IPS DF 19.7 (cell line): ENCODE results near the gene TSNAX.

Experiments used
- DNase-seq: peaks from one replicate; pipeline ENCODE4 v3.0.0-alpha.2; 2013; ENCODE audit warnings: low read depth, low spot score

Gene TSNAX

DNA sequence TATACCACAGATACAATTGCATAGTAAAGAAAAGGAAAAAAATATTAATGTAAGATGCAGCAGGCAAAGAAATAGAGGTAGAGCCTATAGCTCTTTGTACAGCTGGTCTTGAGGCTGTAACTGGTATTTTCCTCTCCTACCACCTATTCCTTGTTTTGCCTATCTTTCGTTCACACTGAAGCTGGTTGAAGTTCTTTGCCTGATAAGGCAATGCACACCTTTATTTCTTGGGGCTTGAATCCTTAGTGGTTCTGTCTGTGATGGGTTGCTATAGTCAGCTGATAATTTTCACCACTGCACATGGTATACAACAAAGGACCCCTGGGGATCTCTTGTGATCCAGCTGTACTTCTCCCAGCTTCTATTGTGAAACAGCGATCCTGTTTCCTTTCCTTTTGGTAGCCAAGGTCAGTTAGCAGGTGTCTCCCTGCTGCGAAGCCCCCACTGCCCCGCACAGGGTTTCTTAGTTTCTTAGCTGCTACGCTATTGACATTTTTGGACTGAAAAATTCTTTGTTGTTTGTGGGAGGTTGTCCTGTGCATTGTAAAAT lies 9.9 kb upstream of the TSNAX start:
- no peak for DNase-seq

DNA sequence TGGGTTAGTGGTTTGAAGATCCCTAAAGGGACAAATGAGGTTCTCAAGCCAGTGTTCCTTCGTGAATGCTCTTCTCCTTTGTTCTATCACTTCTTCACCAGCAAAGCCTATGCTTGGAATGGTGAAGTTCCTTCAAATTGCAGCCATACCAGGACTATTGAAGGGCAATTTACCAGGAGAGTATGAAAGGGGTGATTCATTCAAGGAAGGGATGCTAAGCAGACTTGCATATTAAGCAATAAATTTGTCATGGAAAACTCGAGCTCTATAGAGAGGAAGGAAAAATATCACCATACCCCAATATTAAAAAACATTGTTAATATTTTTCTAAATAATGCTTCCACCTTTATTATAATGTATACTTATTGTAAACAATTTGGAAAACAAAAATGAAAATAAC lies 9.3 kb upstream of the TSNAX start:
- no peak for DNase-seq

DNA sequence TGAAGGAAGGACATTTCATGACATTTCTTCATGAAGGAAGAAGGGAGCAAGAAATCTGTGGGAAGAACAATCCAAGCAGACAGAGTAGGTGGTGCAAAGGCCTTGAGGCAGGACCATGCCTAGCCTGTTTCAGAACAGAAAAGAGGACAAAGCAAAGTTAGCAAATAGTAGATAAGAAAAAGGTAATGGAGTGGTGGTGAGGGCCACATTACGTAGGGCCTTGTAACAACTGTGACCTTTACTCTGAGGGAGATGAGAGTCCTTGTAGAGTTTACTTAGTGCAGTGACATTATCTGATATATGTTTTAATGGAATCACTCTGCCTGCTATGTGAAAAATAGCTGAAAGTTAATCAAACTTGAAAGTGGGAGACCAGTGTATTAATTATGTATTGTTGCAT lies 6.4 kb upstream of the TSNAX start:
- DNase-seq, result no peak

DNA sequence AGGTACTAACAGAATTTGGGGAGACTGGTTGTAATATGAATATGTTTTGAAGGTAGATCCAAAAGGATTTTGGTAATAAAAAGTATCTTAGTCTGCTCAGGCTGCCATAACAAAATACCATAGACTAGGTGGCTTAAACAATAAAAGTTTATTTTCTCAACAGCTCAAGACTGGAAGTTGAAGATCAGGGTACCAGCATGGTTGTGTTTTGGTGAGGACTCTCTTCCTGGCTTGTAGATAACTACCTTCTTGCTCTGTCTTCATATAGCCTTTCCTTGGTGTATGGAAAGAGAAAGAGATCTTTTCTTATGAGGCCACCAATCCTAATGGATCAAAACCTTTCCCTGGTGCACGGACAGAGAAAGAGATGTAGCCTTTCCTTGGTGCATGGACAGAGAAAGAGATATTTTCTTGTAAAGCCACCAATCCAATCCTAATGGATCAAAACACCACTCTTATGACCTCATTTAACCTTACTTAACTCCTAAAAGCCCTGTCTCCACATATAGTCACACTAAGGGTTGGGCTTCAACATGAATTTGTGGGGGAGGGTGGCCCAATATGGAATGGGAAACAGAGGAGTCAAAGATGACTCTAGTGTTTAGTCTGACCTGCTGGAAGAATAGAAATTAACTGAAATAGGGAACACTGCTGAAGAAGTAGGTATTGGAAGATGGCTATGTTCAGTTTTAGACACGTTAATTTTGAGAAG lies 5.4 kb upstream of the TSNAX start:
- no peak for DNase-seq

DNA sequence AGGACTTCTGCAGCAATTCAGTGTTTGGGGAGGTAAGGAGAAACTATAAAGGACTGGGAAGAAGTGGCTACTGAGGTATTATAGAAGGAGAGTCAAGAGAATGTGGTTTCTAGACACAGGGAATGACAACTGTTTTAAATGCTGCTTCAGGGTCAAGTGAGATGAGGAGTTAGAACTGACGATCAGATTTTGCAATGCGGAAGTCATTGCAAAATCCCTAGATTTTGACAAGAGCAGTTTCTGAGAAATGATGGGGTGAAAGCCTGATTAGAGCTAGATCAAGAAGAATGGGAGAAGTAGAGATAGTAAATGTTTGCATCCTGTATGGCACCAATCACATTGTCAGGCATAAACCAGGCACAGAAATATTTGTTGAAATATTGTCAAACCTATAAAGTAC lies 4.7 kb upstream of the TSNAX start:
- no peak for DNase-seq

DNA sequence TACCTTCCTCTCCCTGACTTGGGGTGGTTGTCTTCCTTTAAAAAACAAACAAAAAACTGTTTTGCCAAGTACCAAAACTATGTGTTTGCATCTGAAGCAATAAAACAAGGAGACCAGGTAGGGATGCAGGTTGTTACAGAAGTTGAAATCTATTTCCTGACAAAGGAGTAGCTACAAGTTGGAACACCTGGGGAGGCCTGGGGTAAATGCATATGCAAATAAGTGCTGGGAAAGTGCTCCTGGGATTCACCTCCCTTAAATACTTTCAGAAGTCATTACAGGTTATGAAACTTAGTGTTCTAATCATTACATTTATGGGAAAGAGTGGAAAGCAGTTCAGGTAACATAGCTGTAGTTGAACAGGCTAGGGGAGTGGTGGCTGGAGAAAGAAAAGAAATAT lies 1.9 kb upstream of the TSNAX start:
- no peak for DNase-seq

DNA sequence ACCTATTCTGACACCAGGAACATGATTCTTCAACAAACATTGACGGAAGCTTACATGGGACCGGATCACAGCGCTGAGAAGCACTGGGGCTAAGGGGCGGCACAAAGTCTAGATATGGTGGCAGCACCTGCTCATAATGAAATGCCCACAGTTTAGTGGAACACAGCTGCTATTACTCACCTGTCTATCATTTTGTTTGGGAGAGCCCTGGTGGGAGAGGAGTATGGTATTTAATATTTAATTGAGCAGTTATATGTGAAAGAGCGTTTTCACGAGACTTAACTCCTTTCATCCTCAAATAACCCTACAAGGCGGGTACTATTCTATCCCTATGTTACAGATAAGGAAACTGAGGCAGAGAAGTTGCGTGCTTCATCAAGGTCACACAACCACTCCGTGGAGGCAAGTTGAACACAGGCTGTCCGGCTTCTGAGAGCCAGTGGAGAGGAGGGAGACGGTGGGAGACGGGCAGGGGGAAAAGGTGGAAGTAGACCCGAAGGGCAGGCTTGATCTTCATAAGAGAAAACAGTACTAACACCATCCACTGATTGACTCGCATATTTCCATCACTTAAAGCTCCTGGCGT lies 790 bp upstream of the TSNAX start:
- no peak for DNase-seq

DNA sequence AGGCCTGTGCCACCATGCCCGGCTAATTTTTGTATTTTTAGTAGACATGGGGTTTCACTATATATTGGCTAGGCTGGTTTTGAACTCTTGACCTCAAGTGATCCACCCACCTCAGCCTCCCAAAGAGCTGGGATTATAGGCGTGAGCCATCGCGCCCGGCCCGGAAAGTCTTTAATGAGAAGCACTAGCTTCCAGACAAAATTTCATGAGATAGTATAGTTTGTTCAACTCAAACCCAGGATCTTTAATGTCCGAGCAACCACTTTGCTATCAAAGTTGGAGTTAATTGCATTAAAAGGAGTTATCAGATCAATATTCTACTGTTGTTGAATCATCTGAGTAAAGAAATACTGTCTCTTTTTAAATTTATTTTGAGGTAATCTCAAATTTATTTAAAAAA lies 4.8 kb downstream of the TSNAX start:
- DNase-seq, result no peak

DNA sequence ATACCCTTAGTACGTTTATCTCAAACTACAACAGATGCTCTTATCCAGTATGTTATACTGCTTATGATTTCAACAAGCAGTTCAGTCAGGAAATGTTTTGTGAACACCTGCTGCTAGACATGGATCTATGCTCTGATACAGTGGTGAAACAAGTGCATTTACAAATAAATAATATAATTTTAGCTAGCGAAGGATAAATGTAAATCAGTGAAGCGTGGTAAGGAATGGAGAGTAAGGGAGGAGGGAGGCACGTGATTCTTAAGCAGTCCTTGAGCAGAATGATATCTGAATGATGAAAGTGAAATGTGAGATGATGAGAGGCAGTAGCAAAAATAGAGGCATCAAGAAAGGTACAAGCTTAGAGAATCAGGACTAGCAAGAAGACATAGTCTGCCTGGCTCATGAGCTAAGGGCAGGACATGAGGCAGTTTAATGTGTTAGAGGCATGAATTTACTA lies 6.3 kb downstream of the TSNAX start:
- DNase-seq, result no peak

DNA sequence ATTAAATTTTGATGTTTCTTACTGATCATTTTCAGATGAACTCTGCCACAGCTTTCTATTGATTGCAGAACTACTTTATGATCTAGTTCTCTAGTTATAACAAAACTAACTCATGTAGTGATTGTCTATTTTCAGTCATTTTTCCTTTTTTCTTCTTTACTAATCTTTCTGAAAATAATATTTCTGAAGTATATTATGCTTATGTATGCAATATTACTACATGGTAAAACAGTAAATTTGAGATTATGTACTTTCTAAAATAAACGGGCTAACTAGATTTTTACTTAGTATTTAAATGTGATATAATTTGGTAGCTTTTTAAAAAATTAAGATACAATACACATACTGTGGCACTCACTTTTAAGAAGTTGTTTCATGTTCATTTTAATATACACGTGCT lies 7.6 kb downstream of the TSNAX start:
- DNase-seq, result no peak

DNA sequence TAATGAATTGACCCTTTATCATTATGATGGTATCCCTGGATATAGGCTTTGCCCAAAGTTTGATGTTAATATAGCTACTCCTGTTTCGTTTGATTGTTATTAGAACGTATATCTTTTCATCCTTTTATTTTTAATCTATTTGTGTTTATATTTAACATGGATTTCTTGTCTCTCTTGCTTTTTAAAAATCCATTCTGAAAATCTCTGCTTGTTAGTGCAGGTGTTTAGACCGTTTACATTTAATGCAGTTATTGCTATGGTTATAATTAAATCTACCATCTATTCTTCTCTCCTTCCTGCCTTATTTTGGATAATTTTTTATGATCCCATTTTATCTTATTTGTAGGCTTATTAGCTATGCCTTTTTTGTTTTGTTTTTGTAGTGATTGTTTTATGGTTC lies 12.4 kb downstream of the TSNAX start:
- no peak for DNase-seq

DNA sequence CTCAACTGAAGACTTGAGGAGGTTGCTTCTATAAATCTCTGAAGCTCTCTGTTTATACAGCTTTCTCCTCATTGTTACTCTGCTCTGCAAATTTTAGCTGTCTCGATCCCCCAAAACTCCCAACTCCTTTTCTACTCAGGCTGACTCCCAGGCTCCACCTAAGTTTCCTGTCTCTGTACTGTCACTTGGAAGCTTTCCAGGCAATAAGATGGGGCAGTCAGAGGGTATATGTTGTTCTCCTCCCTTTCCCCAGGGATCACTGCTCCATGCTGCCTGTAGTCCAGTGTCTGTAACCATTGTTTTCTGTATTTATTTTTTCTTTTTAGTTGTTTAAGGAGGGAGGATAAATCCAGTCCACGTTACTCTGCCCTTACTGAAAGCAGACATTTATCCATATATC lies 13.4 kb downstream of the TSNAX start:
- no peak for DNase-seq

DNA sequence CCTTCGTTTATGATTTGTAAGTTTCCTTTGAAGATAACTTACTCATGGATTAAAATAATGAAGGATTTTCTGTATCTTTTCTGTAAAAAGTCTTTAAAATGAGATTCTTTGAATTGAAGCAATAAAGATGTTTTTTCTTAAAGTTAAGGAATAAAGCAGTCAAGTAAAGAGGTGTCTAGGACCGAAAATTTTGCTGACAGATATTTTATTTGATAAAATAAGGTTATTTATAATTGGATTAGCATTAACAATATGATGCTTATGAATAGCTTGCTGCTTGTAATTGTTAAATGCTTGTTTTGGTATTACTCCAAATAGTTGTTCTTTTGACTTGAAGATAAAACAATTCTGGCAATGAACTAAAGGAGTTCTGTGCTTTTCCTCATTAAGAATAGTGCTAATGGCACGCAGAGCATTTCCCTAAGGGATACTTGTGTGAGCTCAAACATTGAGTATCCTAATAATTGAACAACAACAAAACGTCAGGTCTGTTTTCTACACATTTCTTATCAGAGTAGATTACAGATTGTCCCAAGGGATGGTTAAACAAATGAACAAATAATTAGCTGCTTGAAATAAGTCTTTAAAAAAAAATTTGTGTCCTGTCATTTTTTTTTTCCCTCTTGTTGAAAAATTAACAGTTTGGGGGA lies 16.6 kb downstream of the TSNAX start:
- no peak for DNase-seq

DNA sequence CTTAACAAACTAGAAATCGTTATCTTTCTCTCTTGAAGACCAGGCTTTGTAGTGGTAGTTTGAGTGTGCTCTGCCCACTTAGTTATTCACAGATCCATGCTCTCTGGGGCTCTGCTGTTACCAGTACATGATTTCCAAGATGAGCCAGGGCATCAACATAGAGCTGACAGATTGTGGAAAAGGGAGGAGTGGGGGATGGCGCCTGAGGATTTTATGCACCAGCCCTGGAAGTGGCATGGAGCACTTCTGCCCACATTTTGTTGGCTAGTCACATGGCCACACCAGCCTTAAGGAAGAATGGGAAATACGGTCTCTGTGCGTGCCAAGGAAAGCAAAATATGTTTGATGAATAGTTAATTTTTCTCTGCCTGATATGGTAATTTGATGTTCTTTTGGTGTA lies 18.2 kb downstream of the TSNAX start:
- no peak for DNase-seq

DNA sequence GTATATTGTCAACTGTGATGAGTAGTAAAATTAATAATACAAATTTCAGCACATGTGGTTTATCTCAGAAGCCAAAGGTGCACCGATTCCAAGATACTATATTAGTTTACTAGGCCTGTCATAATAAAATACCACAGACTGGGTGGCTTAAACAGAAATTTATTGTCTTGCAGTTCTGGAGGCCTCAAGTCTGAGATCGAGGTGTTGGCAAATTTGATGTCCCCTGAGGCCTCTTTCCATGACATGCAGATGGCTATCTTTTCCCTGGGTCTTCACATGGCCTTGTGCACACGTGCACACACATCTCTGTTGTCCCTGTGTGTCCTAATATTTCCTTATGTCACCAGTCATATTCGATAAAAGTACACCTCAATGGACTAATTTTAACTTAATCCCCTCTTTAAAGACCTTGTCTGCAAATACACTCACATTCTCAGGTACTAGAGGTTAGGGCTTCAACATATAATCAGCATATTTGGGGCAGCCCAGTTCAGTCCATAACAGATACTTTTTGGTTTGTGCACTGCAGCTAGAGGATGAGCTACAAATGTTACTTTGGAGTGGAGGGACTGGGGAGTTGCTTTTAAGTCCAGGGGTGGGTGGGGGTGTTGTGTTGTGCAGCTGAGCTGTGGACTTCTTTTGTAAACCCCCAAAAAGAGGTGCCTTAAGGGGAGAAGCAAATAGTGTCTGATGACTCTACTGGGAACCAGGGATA lies 21.4 kb downstream of the TSNAX start:
- no peak for DNase-seq

DNA sequence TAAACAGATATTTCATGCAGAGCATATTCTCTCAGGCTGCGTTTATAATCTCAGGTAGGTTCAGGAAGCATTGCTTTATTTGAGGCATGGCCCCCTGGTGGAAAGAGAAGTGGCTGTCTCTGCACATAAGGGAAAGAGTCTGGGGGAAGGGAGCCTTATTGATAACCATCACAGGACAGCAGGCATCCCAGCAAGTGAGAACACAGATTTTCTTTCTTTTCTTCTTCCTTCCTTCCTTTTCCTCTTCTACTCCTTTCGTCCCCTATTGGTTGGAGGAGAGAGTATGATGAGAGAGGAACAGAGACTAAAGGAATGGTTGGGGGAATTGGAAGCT lies 21.9 kb downstream of the TSNAX start:
- DNase-seq, result no peak

DNA sequence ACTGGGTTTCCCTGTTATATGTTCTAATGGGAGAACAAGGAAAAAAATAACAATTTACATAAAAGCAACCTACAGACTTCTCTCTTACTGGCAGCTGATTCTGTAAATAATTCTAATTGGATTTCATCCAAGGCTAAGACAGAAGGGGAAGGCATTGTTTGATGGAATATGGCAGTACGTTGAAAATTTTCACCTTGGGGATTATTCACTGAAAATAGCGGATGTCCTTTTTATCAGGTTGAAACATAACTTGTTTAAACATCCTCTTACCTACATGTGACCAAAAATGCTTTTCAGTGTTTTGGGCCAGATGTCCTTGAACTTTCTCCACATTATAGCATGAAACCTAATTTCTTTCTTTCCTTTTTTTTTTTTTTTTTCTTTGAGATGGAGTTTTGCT lies 24.9 kb downstream of the TSNAX start:
- DNase-seq, result no peak

DNA sequence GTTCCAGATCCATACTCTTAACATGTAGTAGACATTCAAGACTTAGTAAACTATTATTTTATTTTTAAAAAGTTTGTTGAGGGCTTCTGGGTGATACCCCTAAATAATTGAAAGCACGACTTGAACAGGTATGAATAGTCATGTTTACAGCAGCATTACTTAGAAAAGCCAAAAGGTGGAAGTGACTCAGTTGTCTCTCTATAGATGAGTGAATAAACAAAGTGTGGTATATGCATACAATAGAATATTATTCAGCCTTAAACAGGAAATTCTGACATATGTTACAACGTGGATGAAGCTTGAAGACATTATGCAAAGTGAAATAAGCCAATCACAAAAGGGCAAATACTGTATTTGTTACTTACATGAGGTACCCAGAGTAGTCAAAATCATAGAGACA lies 26.5 kb downstream of the TSNAX start:
- no peak for DNase-seq

DNA sequence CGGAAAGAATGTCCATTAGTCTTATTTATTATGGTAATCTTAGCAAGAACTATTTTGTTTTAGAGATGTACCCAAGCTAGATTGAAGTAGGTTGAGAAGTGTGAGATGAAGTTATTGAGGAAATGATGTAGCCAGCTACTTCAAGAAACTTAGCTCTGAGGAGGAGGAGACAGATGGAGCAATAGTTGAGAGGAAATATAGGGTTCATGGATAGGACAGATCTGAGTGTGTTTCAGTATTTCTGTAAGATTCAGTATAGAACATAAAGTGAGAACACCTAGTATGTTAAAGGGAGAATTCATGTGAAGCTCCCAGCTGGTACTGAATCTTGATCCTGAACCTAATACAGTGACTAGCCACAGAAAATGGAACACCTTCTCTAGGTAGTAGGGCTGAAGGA lies 28.9 kb downstream of the TSNAX start:
- no peak for DNase-seq

DNA sequence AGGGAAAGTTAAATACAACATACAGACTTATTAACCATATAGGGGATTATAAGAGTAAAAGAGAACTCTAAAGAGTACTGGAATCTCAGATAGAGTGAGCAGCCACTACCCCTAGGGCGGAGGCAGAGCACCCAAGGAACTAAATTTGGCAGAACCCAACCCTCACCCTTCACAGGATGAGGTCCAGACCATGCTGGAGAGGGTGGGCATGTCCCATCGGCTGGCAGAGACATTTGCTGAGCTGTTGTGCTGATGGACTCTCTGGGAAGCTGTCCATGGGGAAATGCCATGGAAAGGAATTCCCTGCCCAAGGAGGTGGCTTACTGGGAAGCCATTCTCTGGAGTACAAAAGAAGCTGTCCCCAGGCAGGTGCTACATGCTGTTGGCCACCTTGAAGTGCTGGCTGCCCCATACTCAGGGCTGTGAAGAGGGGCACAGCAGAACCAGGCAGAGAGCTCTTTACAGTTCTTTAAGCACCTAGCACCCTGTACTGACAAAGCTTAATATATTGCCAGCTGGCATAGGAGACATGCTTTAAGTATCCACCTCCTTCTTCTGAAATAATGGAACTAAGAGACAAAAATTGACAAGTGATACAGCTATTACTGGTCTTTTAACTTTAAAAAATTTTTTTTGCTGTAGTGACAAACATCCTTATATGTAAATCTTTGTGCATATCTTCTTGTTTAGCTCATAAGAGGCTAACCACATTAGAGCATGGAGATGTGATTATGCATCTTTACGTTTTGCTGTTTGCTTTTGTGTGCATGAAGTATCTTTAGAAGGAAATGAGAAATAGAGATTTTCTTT lies 29.6 kb downstream of the TSNAX start:
- no peak for DNase-seq

DNA sequence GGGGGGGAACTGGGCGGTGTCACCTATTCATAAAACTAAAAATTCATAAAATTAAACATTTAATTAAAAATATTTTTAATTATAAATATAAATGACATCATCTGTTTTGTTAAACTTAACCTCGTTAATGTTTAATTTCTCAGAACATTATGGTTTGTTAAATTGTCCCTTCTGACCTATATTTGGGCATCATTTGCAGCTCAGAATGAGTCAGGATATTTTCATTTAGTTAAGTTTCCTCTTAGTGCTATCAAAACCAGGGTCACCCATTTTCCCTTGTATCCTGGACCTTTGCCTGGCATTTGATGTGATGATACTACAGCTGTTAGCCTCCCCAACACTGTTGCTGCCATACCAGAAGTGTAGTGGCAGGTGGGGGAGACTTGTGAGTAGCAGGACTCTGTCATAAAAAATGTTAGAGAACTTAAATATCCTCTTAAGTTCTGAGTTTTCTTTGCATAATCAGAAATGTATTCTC lies 30.3 kb downstream of the TSNAX start:
- DNase-seq, result no peak
